Ramos (cell line): ENCODE data around the gene LAMC1.

ENCODE experiments used
- in situ Hi-C: fragments of 300-500 bp; cut with MboI; formaldehyde crosslinking; loops from one replicate; pipeline ENCODE4 v1.14.3; 2022; ENCODE audit warnings: low sequenced_read_pairs; ENCODE audit not compliant: unreplicated experiment

LAMC1 gene

GRCh38 chr1:183075861-183076260 lies 52.6 kb downstream of the LAMC1 start:
- in situ Hi-C loops = no loop called here

- in situ Hi-C loops = no loop called here
Observed at GRCh38 chr1:183077097-183077496, 53.9 kb downstream of the LAMC1 start.

- in situ Hi-C loops = no loop called here
Observed at GRCh38 chr1:183079712-183080388, 56.6 kb downstream of the LAMC1 start.

GRCh38 chr1:183080406-183080805 lies 57.2 kb downstream of the LAMC1 start:
- in situ Hi-C loops = no loop called here

GRCh38 chr1:183081402-183082120 lies 58.3 kb downstream of the LAMC1 start:
- in situ Hi-C loops = no loop called here

GRCh38 chr1:183082650-183083049 lies 59.4 kb downstream of the LAMC1 start:
- in situ Hi-C loops = no loop called here

- in situ Hi-C loops = no loop called here
Observed at GRCh38 chr1:183087001-183087400, 63.8 kb downstream of the LAMC1 start.

- in situ Hi-C loops = no loop called here
Observed at GRCh38 chr1:183089025-183089639, 65.9 kb downstream of the LAMC1 start.

GRCh38 chr1:183090391-183091006 lies 67.3 kb downstream of the LAMC1 start:
- in situ Hi-C loops = no loop called here

- in situ Hi-C loops = no loop called here
Observed at GRCh38 chr1:183091181-183091580, 68.0 kb downstream of the LAMC1 start.

- in situ Hi-C loops = no loop called here
Observed at GRCh38 chr1:183092350-183092749, 69.1 kb downstream of the LAMC1 start.

GRCh38 chr1:183093066-183093668 lies 69.9 kb downstream of the LAMC1 start:
- in situ Hi-C loops = no loop called here

GRCh38 chr1:183093786-183094298 lies 70.6 kb downstream of the LAMC1 start:
- in situ Hi-C loops = no loop called here

- in situ Hi-C loops = no loop called here
Observed at GRCh38 chr1:183094351-183094750, 71.1 kb downstream of the LAMC1 start.

GRCh38 chr1:183096351-183096750 lies 73.1 kb downstream of the LAMC1 start:
- in situ Hi-C loops = no loop called here

GRCh38 chr1:183096894-183097293 lies 73.7 kb downstream of the LAMC1 start:
- in situ Hi-C loops = no loop called here

GRCh38 chr1:183097438-183098051 lies 74.3 kb downstream of the LAMC1 start:
- in situ Hi-C loops = no loop called here

- in situ Hi-C loops = no loop called here
Observed at GRCh38 chr1:183098317-183098716, 75.1 kb downstream of the LAMC1 start.

GRCh38 chr1:183100361-183100974 lies 77.2 kb downstream of the LAMC1 start:
- in situ Hi-C loops = no loop called here

- in situ Hi-C loops = no loop called here
Observed at GRCh38 chr1:183101081-183101480, 77.9 kb downstream of the LAMC1 start.
